Stomach (tissue), 4 donors: Measurements from ENCODE around the gene FBXW8.

Experiments
- CTCF ChIP-seq, 7 experiments: fragments of 450-650 bp in 4 of 7; fragments of 200-600 bp in 3 of 7; sonication (generic) in 3 of 7; IDR thresholded peaks; one replicate each; pipeline ENCODE4 v1.5.1; 2016 to 2019; ENCODE audit warnings: antibody characterized with exemption in 7 of 7, control low read depth in 2 of 7, mild to moderate bottlenecking in 1 of 7
- POLR2AphosphoS5 ChIP-seq, 3 donors: sonication (generic); formaldehyde crosslinking; IDR thresholded peaks; one replicate each; pipeline ENCODE4 v1.6.1; 2016; ENCODE audit warnings: antibody characterized with exemption in 3 of 3

- no peak for TF ChIP-seq CTCF (IDR thresholded peaks at IDR 0.05)
- TF ChIP-seq POLR2AphosphoS5 (IDR thresholded peaks at IDR 0.05) = no peak
Measured at GRCh38 chr12:116881877-116882507, 28.8 kb upstream of the FBXW8 start.
